HG03575 (cell line): ENCODE measurements around the gene FAM98B.

Experiments used
- ATAC-seq: cut with Tn5 transposase; IDR thresholded peaks from one replicate; pipeline ENCODE4 v1.9.1; 2021; ENCODE audit not compliant: unreplicated experiment, insufficient number of reproducible peaks, low FRiP score; ENCODE audit errors: extremely low read depth

FAM98B gene

DNA sequence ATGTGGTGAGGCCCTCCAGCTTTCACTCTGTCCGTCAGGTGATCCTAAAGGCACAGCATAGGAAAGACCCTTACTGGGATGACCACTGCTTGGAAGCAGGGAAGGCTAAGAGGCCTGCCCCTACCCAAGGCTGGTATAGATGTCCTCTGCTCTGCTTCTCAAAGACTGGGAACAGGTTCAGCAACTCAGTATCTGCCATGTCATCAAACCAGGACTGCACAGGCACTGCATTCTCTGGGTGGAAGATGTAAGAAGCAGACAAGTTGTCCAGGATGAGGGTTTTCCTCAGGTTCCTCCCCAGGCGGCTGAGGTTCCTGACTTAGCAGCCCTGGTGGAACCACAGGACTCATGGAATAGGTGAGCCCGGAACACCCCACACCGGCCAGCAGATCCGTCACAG lies 4.7 kb downstream of the FAM98B start:
- ATAC-seq = no peak

DNA sequence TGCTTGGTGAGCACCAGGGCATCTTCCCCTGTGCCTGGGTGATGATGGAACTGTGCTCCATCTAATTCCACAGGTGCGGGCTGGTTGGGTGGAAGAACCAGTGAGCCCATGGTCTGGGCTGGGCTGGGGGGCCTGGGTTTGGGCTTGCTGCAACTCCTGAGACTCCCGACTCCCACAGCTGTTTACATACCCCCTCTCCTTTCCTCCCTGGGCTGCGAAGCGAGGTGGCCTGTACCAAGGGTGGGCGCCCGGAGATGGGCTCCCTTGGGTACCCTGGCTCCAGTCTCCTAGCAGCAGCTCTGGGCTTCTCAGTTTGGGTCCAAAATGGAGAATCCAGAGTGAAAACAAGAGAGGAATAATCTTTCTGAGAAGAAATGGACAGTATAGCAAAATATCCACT lies 5.6 kb downstream of the FAM98B start:
- ATAC-seq = no peak

DNA sequence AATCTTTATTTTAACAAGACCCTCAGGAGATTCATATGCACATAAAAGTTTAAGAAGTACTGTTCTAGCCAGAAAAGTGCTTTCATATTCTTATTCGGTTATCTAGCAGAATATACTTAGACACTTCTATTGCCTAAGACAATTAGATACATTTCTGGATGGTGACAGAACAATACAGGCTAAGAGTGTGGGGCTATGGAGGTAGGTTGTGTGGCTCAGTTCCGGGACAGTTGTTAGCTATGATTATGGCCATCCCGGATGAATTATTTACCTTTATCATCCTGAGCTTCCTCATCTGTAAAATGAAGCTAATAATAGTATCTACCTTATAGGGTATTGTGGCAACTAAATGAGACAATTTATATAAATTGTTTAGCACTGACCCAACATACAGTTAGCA lies 6.6 kb downstream of the FAM98B start:
- ATAC-seq = no peak

DNA sequence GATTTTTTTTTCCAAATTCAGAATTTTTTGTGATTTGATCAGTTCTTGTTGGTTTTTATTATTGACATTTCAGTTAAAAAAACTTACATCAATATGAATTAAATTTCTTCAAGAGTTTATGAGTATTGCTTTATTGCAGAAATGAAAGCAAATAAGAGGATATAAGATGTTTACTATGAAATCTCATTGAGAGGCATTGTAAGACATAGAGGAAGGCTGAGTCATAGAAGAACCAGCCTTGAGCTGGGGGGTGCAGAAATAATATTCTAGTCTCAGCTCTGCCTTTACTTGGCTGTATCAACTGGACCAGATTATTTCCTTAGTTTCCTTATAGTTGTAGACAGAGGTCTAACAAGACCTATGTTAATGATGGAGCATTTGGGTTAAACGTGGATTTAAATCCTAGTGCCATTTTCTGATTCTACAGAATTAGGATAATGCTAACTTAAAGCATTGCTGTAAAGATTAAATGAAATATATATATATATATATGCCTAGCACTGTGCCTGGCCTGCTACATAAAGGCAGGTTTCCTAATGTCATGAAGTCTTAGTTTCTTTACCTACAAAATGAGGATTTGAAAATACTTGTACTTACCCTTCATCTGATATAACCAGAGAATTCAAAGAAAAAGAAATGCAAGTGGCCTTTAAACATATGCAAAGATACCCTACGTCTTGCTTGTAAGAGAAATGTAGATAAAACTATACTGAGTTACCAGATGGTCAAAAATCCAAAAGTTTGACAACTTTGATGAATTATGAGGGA lies 7.3 kb downstream of the FAM98B start:
- ATAC-seq = peak; percentile 60

DNA sequence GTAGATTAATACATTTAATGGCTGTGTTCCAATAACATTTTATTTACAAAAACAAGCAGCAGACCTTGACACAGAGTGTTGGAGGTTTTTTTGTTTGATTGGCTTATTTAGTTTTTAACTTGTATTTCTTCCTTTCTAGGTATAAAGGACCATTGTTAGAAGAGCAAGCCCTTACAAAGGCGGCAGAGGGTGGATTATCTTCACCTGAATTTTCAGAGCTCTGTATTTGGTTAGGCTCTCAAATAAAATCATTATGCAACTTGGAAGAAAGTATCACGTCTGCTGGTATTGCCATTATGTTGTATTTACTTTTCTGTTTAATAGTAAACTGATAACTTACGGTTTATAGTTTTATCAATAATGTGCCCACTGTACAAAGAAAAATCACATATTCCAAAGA lies 10.0 kb downstream of the FAM98B start:
- no peak for ATAC-seq

DNA sequence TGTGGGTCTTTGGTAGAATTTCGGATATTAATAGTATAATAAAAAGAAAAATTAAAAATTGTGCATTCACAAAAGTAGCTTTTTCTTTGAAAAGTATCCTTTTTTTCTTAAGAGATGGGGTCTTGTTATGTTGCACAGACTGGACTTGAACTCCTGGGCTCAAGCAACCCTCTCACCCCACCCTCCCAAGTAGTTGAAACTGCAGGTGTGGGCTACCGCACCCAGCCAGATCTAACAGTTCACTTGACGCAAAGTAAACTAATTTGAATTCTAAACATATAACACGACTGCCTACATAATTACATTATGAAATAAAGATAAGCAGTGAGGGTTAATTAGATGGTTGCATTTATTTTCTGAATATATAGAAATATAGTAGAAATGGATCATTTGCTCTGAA lies 10.7 kb downstream of the FAM98B start:
- no peak for ATAC-seq

DNA sequence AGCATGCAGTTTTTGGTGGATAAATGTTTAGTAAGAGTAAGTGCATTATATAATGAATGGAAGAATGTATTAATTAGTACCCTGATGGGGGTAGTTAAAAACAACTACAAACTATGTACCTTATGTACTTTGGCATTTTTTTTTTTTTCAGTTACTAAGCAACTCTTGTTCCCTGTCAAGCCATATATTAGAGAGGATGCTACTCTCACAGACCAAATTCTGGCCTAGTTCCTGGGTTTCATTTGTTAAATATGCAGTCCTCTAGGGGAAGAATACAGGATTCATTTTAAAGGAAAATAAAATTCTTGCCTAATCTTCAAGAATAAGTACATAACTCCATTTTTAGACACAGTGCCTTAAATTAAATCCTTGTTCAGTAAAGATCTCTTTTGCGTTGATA lies 16.9 kb downstream of the FAM98B start:
- no peak for ATAC-seq

DNA sequence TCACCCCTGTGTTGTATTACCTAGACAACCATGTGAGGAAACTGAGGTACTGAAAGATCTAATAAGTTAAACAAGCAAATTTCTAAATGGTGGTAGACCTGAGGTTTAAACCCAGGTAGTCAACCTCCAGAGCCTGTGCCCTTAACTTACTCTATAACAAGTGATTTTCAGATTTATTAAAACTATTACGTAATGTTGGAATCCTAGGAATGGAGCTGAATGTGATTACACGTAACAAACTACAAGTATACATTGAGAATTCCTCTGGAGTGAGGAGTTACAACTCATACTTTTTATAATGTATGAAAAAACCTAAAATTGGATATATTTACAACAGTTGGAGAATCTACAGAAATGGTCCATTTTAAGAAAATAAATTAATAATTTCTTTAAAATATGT lies 18.0 kb downstream of the FAM98B start:
- ATAC-seq = no peak

DNA sequence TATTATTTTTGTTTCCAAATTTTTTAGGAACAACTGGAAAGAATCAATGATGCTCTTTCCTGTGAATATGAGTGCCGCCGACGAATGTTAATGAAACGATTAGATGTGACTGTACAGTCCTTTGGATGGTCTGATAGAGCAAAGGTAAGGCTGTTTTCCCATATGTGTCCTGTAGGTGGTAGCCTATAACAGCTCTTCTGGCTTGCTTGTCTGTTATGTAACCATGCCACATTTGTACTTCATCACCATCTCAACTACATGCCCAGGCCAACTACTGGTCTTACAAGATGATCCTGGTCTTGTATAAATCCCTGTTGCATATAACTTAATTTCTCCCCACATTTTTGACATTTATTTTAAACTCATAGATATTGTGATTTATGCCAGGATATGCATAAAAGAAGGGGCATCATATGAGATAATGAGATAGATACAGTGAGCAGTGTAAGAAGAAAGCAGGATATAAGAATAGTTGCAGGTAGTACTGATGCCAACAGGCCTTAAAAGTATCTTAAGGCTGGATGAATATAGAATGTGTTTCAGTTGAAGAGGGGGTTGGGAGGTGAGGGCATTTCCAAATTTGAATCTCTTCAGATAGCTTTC lies 20.3 kb downstream of the FAM98B start:
- peak; percentile 83 for ATAC-seq

DNA sequence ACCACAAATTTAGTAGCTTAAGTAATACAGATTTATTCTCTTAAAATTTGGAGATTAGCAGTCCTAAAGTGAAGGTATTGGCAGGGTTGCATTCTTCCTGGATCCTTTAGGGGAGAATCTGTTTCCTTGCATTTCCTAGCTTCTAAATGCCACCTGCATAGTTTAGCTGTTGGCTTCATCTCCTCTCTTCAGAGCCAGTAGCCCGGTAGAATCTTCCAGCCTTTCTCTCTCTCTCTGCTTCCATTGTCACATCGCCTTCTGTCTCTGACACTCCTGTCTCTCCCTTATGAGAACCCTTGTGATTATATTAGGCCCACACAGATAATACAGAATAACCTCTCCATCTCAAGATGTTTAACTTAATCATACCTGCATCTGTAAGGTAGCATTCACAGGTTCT lies 21.4 kb downstream of the FAM98B start:
- no peak for ATAC-seq

DNA sequence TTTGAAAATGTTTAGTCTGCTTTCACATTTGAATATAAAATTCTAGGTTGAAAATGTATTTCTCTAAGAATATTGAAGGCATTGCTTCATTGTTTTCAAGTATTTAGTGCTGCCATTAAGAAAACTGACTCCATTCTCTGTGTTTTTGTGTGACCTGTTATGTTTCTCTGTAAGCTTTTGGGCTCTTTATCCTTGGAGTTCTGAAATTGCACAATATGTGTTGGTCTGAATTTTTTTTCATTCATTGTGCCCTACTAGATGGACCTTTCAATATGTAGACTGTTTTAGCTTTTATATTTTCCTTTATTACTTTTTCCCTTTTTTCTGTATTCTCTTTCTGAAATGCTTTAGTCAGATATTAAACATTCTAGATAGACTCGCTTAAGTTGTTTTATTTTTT lies 22.2 kb downstream of the FAM98B start:
- ATAC-seq = no peak

DNA sequence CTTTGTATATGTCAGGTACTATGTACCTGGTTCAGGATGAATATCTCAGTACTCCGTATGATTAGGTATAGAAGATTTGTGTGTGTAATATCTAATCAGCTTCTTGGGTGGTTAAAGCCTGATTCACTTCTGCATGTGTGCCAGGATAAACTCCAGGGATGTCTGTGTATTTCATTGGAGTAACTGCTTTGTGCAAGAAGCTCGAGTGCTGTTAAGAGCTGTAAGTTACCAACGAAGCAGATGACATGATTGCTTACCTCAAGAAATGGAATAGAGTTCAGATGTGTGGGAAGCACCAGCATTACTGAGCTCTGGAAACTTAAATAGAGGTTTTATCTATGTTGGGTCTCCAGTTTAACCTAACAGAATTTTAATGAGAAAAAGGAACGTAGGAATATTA lies 23.7 kb downstream of the FAM98B start:
- ATAC-seq = no peak

DNA sequence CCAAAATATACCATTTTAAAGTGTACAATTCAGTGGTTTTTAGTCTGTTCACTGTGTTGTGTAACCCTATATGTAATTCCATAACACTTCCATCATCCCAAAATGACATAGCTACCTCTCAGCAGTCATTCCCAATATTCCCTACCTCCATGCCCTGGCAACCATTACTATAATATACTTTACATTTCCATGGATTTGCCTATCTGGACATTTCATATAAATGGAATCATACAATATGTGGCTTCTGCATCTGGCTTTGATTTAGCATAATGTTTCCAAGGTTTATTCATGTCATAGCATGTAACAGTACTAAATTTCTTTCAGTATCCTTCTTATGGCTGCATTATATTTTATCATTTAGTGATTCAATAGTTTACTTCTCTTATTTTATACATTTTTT lies 25.3 kb downstream of the FAM98B start:
- ATAC-seq = no peak

DNA sequence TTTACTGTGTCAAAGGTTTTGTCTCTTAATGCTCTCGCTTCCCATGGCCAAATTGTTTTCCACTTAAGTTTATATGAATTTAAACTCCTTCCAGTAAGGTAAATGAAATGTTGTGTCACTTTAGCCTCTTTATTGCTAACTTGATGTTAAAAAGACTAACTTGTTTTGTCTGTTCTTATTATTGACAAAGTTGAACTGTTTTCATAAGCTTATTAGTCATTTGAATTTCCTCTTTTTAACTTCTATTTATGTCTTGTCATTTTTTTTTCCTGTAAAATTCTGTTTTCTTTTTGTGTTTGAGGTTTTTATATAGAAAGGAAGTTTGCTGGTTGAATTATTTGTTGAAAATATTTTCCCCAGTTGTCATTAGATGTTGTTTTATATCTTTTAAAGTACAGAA lies 25.8 kb downstream of the FAM98B start:
- no peak for ATAC-seq

DNA sequence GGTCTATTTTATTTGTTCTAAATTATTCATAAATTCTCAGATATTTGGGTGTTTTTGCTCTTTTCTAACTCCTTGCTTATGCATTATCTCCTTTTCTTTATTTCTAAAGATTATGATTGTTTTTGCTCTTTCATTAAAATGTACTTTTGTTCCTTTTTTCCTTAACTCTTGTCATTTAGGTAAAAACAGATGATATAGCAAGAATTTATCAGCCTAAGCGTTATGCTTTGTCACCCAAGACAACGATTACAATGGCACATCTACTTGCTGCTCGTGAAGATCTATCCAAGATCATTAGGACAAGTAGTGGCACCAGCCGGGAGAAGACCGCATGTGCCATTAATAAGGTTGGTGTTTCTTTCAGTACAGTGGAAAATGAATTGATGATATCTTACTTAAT lies 27.2 kb downstream of the FAM98B start:
- no peak for ATAC-seq

DNA sequence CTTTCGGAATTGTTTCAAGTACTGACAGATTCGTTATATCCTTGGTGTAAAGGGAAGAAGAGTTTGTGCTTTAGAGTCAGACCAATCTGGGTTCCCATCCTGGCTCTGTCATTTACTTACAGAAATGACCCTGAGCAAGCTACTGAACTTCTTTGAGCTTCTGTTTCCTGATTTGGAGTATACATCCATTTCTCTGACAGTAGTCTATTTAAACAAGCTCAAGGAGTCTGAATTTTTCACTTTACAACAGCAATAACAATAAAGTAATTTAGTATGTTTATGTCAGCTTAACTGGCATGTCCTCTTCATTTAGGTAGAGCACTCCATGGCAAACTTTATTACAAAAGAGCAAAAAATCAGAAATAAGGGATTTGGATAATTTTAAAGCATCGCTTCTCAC lies 27.8 kb downstream of the FAM98B start:
- ATAC-seq = no peak

DNA sequence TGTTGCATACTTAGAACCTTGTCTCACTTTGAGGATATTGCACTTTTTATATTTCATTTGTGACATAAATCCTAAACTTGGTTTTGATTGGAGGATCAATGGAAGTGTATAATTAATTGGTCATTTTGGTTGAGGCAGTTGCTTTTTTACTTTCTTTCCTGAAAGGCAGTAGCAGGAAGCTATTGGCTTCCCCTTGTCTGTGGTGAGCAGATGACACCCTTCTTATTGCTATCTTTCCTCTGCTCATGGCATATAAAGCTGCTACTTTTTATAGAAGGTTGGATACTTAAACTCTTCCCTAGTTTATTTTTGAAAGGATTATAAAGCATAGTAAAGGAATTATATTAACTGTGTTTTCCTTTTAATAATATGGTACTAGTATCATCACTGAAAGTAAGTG lies 28.6 kb downstream of the FAM98B start:
- ATAC-seq = no peak

DNA sequence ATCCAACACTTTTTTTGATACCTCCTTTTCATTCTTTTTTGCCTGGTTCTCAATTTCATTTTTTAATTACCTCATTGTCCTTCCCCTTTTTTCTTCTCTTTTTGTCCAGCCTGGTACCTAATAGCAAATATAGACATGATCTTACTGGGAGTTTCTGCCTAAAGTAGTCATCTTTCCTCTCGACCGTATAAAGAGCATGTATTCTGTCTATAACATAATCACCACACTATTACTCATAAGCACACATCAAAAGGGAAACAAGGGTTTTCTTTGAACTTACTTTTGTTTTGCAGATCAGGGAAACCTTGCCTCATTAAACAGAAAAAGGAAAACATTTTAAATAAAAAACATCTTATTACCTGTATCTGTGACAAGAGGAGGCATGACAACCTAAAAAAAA lies 33.0 kb downstream of the FAM98B start:
- no peak for ATAC-seq

DNA sequence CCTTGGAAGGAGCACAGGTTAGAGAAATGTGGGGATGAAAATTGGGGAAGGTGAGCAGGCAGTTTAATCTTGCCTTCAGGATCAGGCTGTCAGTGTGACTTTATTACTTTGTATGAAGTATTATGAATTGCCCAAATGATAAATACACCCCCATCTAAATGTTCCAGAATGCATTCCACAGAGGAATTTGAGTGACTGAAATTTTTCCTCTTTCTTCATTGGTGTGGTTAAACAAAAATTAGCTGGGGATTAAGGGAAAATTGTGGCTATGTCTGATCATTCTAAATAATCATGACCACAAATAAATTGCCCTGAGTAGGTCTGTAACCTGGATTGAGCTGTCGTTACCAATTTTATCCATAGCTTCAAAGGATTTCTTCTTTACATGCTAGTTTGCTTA lies 33.5 kb downstream of the FAM98B start:
- ATAC-seq = no peak

DNA sequence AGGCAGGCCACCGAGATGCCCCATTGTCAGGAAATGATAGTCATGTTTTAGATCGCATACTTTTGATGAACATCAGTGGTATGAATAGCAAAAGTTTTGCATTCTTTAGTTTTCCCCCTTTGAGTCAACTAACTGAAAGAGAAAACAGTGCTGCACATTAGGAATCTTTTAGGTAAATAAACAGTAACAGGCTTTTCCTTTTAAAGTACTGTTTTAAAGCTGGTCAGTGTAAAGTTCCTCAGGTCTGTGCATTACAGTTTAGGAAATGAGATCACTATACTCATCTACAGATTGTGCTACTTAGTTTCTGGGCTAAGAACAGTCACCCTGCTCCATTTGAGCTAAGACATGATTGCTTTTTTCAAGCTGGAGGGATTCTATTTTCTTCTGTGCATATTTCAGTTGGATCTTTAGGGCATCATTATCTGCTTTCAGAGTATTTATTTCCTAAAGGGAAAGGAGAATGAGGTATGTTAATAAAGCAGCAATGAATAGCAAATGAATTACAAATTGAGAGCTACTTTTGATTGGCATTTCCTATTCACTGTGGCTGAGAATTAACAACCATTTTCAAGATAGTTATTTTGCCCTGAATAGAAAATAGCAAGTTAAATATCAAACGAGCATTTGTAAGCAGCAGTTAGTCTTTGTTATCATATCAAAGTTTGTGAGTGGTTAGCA lies 36.5 kb downstream of the FAM98B start:
- no peak for ATAC-seq
